GM19035 (cell line): ENCODE results near the gene PLEKHA1.

Source experiments
- ATAC-seq: cut with Tn5 transposase; IDR thresholded peaks from one replicate; pipeline ENCODE4 v1.9.1; 2021; ENCODE audit not compliant: unreplicated experiment

PLEKHA1 gene

GRCh38 chr10:122475591-122476332 is 101.3 kb downstream of the PLEKHA1 start:
- ATAC-seq, result no peak

- ATAC-seq, result no peak
Measured at GRCh38 chr10:122476333-122476695, 101.8 kb downstream of the PLEKHA1 start.

GRCh38 chr10:122477436-122477835 is 102.9 kb downstream of the PLEKHA1 start:
- no peak for ATAC-seq

GRCh38 chr10:122478971-122479370 is 104.5 kb downstream of the PLEKHA1 start:
- ATAC-seq, result no peak

- no peak for ATAC-seq
Measured at GRCh38 chr10:122480146-122480833, 105.8 kb downstream of the PLEKHA1 start.

- no peak for ATAC-seq
Measured at GRCh38 chr10:122481296-122482056, 107.0 kb downstream of the PLEKHA1 start.
